Suprapubic skin (tissue), 3 donors: ENCODE data around the gene TAS1R1.

Experiments used
- CTCF ChIP-seq, 2 donors: fragments of 200-600 bp in 1 of 2; fragments of 450-650 bp in 1 of 2; sonication (generic) in 1 of 2; IDR thresholded peaks; one replicate each; pipeline ENCODE4 v1.5.1; 2016 to 2019; ENCODE audit warnings: antibody characterized with exemption in 2 of 2, mild to moderate bottlenecking in 1 of 2, moderate library complexity in 1 of 2
- EP300 ChIP-seq: sonication (generic); formaldehyde crosslinking; IDR thresholded peaks from one replicate; pipeline ENCODE4 v1.6.1; 2017; ENCODE audit warnings: antibody characterized with exemption
- POLR2A ChIP-seq, 2 donors: fragments of 450-650 bp; IDR thresholded peaks; one replicate each; pipeline ENCODE4 v1.6.1; 2017; ENCODE audit warnings: antibody characterized with exemption in 2 of 2, mild to moderate bottlenecking in 2 of 2, moderate library complexity in 2 of 2

GRCh38 chr1:6512245-6512907 lies 42.7 kb upstream of the TAS1R1 start:
- TF ChIP-seq CTCF (IDR thresholded peaks at IDR 0.05), result no peak
- TF ChIP-seq EP300, result no peak
- TF ChIP-seq POLR2A (IDR thresholded peaks at IDR 0.05), result no peak
